Neural progenitor cell (in vitro differentiated cells): ENCODE measurements around the gene UNCX.

Source experiments
- CTCF ChIP-seq: fragments of 200-600 bp; sonication (generic); IDR thresholded peaks from 2 replicates; pipeline ENCODE4 v1.5.1; 2017; ENCODE audit warnings: antibody characterized with exemption, mild to moderate bottlenecking
- EZH2phosphoT487 ChIP-seq: fragments of 200-600 bp; sonication (generic); IDR thresholded peaks from 2 replicates; pipeline ENCODE4 v1.6.1; 2017; ENCODE audit warnings: antibody characterized with exemption

DNA sequence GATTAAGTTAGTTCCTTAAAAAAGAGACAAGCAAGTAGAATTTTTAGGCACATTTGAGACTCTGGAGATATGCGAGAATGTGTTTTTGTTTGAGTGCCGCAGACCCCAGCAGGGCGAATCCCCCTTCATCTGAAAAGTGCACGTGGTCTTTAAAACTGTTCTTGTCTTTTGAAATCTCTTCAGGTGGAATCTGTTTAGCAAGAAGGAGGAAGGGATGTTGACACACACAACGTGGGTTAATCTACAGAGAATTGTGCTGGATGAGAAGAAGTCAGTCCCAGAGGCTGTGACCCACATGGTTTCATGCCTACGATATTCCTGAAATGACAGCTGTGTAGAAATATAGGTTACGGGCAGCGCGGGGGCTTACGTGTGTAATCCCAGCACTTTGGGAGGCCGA is 45.5 kb upstream of the UNCX start:
- TF ChIP-seq CTCF: no peak
- no peak for TF ChIP-seq EZH2phosphoT487
